ENCODE data around the gene NENF. TPM values are rescaled to one million over a fixed set of nuclear protein-coding genes. Genes with fewer than 3 reads are reported as not detected.
"Not testable (repeated sequence)": the region's sequence is repeated elsewhere in the genome, so short reads cannot be mapped to it uniquely, and the experiment has no call there.

Gene NENF
- total RNA-seq (2012; rRNA removed): 20.0 and 28.6 TPM in 2 replicates

GRCh38 chr1:212432661-212433576, at the start of gene NENF:
Gene NENF, plus strand, starts transcription at chr1:212432920. Its CDS starts 24 bp downstream, at chr1:212432944.
- H3K27me3 ChIP-seq (ENCODE audit: control insufficient read depth, insufficient read depth, low read length): peaks cover 3% of the 10 kb centered on the region
- H3K9ac ChIP-seq (ENCODE audit: low read depth, low read length): peak within 1 kb of the TSS; percentile 80
- H3K9me3 ChIP-seq (replicated peaks; ENCODE audit: low read length): no peaks in the 10 kb centered on the region
- peak within 1 kb of the TSS; percentile 85 for H3K4me2 ChIP-seq (ENCODE audit: low read length)
- peaks cover 13% of the 10 kb centered on the region for H3K4me1 ChIP-seq (ENCODE audit: control insufficient read depth, insufficient read depth, low read length)
- no peaks in the 10 kb centered on the region for H3K36me3 ChIP-seq (ENCODE audit: insufficient read depth, low read length)
- peak within 1 kb of the TSS; percentile 77 for H3K4me3 ChIP-seq (ENCODE audit: low read length)

GRCh38 chr1:212386029-212386428, 46.7 kb upstream of the NENF start:
- no peak overlapping the region for H3K4me3 ChIP-seq (ENCODE audit: low read length)
- H3K9ac ChIP-seq (ENCODE audit: low read depth, low read length): no peak overlapping the region
- no peaks in the 10 kb centered on the region for H3K4me1 ChIP-seq (ENCODE audit: control insufficient read depth, insufficient read depth, low read length)
- H3K27me3 ChIP-seq (ENCODE audit: control insufficient read depth, insufficient read depth, low read length): no peaks in the 10 kb centered on the region
- no peaks in the 10 kb centered on the region for H3K9me3 ChIP-seq (replicated peaks; ENCODE audit: low read length)
- H3K36me3 ChIP-seq (ENCODE audit: insufficient read depth, low read length): peaks cover 10% of the 10 kb centered on the region
- H3K4me2 ChIP-seq (ENCODE audit: low read length): no peak overlapping the region

GRCh38 chr1:212388985-212389716, 43.6 kb upstream of the NENF start:
- no peaks in the 10 kb centered on the region for H3K27me3 ChIP-seq (ENCODE audit: control insufficient read depth, insufficient read depth, low read length)
- no peaks in the 10 kb centered on the region for H3K9me3 ChIP-seq (replicated peaks; ENCODE audit: low read length)
- no peak overlapping the region for H3K4me2 ChIP-seq (ENCODE audit: low read length)
- H3K9ac ChIP-seq (ENCODE audit: low read depth, low read length): no peak overlapping the region
- no peaks in the 10 kb centered on the region for H3K4me1 ChIP-seq (ENCODE audit: control insufficient read depth, insufficient read depth, low read length)
- H3K36me3 ChIP-seq (ENCODE audit: insufficient read depth, low read length): peaks cover 10% of the 10 kb centered on the region
- H3K4me3 ChIP-seq (ENCODE audit: low read length): no peak overlapping the region

GRCh38 chr1:212395678-212396437, 36.9 kb upstream of the NENF start:
- H3K9ac ChIP-seq (ENCODE audit: low read depth, low read length); H3K4me3 ChIP-seq (ENCODE audit: low read length); H3K9me3 ChIP-seq (replicated peaks; ENCODE audit: low read length); H3K36me3 ChIP-seq (ENCODE audit: insufficient read depth, low read length); H3K4me1 ChIP-seq (ENCODE audit: control insufficient read depth, insufficient read depth, low read length); H3K27me3 ChIP-seq (ENCODE audit: control insufficient read depth, insufficient read depth, low read length); H3K4me2 ChIP-seq (ENCODE audit: low read length): not testable (repeated sequence)

GRCh38 chr1:212396638-212397037, 36.1 kb upstream of the NENF start:
- no peak overlapping the region for H3K9ac ChIP-seq (ENCODE audit: low read depth, low read length)
- no peaks in the 10 kb centered on the region for H3K4me1 ChIP-seq (ENCODE audit: control insufficient read depth, insufficient read depth, low read length)
- H3K4me3 ChIP-seq (ENCODE audit: low read length): no peak overlapping the region
- H3K9me3 ChIP-seq (replicated peaks; ENCODE audit: low read length): peaks cover 4% of the 10 kb centered on the region
- H3K4me2 ChIP-seq (ENCODE audit: low read length): no peak overlapping the region
- H3K36me3 ChIP-seq (ENCODE audit: insufficient read depth, low read length): no peaks in the 10 kb centered on the region
- no peaks in the 10 kb centered on the region for H3K27me3 ChIP-seq (ENCODE audit: control insufficient read depth, insufficient read depth, low read length)

- Histone ChIP-seq H3K27me3 (ENCODE audit: control insufficient read depth, insufficient read depth, low read length) (no peaks in the 10 kb centered on the region), H3K4me2 (ENCODE audit: low read length) (no peak overlapping the region), H3K9me3 (replicated peaks; ENCODE audit: low read length) (peaks cover 4% of the 10 kb centered on the region), H3K4me1 (ENCODE audit: control insufficient read depth, insufficient read depth, low read length) (peaks cover 4% of the 10 kb centered on the region), H3K9ac (ENCODE audit: low read depth, low read length) (no peak overlapping the region), H3K36me3 (ENCODE audit: insufficient read depth, low read length) (no peaks in the 10 kb centered on the region), H3K4me3 (ENCODE audit: low read length) (no peak overlapping the region)
Observed at GRCh38 chr1:212397171-212397570, 35.5 kb upstream of the NENF start.

GRCh38 chr1:212401042-212401441, 31.7 kb upstream of the NENF start:
- Histone ChIP-seq H3K9me3 (replicated peaks; ENCODE audit: low read length) (peaks cover 4% of the 10 kb centered on the region), H3K4me2 (ENCODE audit: low read length) (no peak overlapping the region), H3K9ac (ENCODE audit: low read depth, low read length) (no peak overlapping the region), H3K36me3 (ENCODE audit: insufficient read depth, low read length) (peaks cover 6% of the 10 kb centered on the region), H3K4me1 (ENCODE audit: control insufficient read depth, insufficient read depth, low read length) (peaks cover 10% of the 10 kb centered on the region), H3K27me3 (ENCODE audit: control insufficient read depth, insufficient read depth, low read length) (no peaks in the 10 kb centered on the region), H3K4me3 (ENCODE audit: low read length) (no peak overlapping the region)

GRCh38 chr1:212401838-212402582, 30.7 kb upstream of the NENF start:
- H3K9ac ChIP-seq (ENCODE audit: low read depth, low read length): no peak overlapping the region
- H3K4me1 ChIP-seq (ENCODE audit: control insufficient read depth, insufficient read depth, low read length): peaks cover 10% of the 10 kb centered on the region
- no peaks in the 10 kb centered on the region for H3K27me3 ChIP-seq (ENCODE audit: control insufficient read depth, insufficient read depth, low read length)
- peaks cover 13% of the 10 kb centered on the region for H3K36me3 ChIP-seq (ENCODE audit: insufficient read depth, low read length)
- no peak overlapping the region for H3K4me3 ChIP-seq (ENCODE audit: low read length)
- H3K4me2 ChIP-seq (ENCODE audit: low read length): no peak overlapping the region
- peaks cover 2% of the 10 kb centered on the region for H3K9me3 ChIP-seq (replicated peaks; ENCODE audit: low read length)

- Histone ChIP-seq H3K4me1 (ENCODE audit: control insufficient read depth, insufficient read depth, low read length) (peaks cover 10% of the 10 kb centered on the region), H3K9ac (ENCODE audit: low read depth, low read length) (no peak overlapping the region), H3K4me2 (ENCODE audit: low read length) (no peak overlapping the region), H3K9me3 (replicated peaks; ENCODE audit: low read length) (no peaks in the 10 kb centered on the region), H3K36me3 (ENCODE audit: insufficient read depth, low read length) (peaks cover 15% of the 10 kb centered on the region), H3K4me3 (ENCODE audit: low read length) (no peak overlapping the region), H3K27me3 (ENCODE audit: control insufficient read depth, insufficient read depth, low read length) (no peaks in the 10 kb centered on the region)
Observed at GRCh38 chr1:212402666-212403321, 29.9 kb upstream of the NENF start.

GRCh38 chr1:212410231-212410820, 22.4 kb upstream of the NENF start:
- Histone ChIP-seq H3K27me3 (ENCODE audit: control insufficient read depth, insufficient read depth, low read length) (no peaks in the 10 kb centered on the region), H3K4me2 (ENCODE audit: low read length) (no peak overlapping the region), H3K4me1 (ENCODE audit: control insufficient read depth, insufficient read depth, low read length) (peaks cover 10% of the 10 kb centered on the region), H3K4me3 (ENCODE audit: low read length) (no peak overlapping the region), H3K36me3 (ENCODE audit: insufficient read depth, low read length) (peaks cover 33% of the 10 kb centered on the region), H3K9ac (ENCODE audit: low read depth, low read length) (no peak overlapping the region), H3K9me3 (replicated peaks; ENCODE audit: low read length) (no peaks in the 10 kb centered on the region)
